Panc1 (cell line): Measurements from ENCODE around the gene CAPN3. TPM values are rescaled to one million over a fixed set of nuclear protein-coding genes. Genes with fewer than 3 reads are reported as not detected.

ENCODE experiments used
- ATAC-seq: fragments of 200-7000 bp; cut with Tn5 transposase; 2 replicates; pipeline ENCODE4 v1.9.1; 2020; ENCODE audit warnings: mild to moderate bottlenecking, moderate library complexity
- BruUV-seq: library from RNA; stranded (reverse); fragments of 400-500 nt; replicated peaks from 2 replicates; lab custom pipeline; 2021; lab: Mats Ljungman, UMichigan
- CTCF ChIA-PET: fragments of 300-600 bp; sonication (Branson Sonifier 250); formaldehyde crosslinking; loops from one replicate; lab custom pipeline; 2022; ENCODE audit warnings: antibody characterized with exemption; lab: Charles Lee
- POLR2A ChIA-PET: fragments of 300-600 bp; sonication (Branson Sonifier 250); formaldehyde crosslinking; loops from one replicate; lab custom pipeline; 2022; ENCODE audit warnings: antibody characterized with exemption; lab: Charles Lee
- DNase-seq: peaks from one replicate; pipeline ENCODE4 v3.0.0-alpha.2; 2010; ENCODE audit warnings: low read depth, low spot score
- H3K27ac ChIP-seq: 2 replicates; pipeline ENCODE4 v1.5.1; 2011; ENCODE audit warnings: mild to moderate bottlenecking, low read length, inconsistent platforms
- H3K27me3 ChIP-seq: fragments of 200-500 bp; sonication (Bioruptor generic); 2 replicates; pipeline ENCODE4 v1.6.0; 2014; ENCODE audit warnings: low read length, inconsistent platforms; ENCODE audit not compliant: control insufficient read depth, insufficient read depth
- H3K36me3 ChIP-seq: fragments of 200-500 bp; sonication (Bioruptor generic); 2 replicates; pipeline ENCODE4 v1.5.1; 2014; ENCODE audit warnings: inconsistent platforms, mild to moderate bottlenecking, low read length, moderate library complexity; ENCODE audit not compliant: control insufficient read depth, insufficient read depth
- H3K4me1 ChIP-seq: 2 replicates; pipeline ENCODE4 v1.5.1; 2011; ENCODE audit warnings: inconsistent platforms, mild to moderate bottlenecking, low read length, moderate library complexity; ENCODE audit not compliant: control insufficient read depth, insufficient read depth
- H3K4me3 ChIP-seq, 2 experiments: 2 replicates each; pipeline ENCODE4 v1.5.1; 2011 to 2012; ENCODE audit warnings: low read depth in 2 of 2, low read length in 2 of 2, mild to moderate bottlenecking in 2 of 2, inconsistent platforms in 1 of 2, moderate library complexity in 1 of 2
- H3K9me3 ChIP-seq: fragments of 200-500 bp; sonication (Bioruptor generic); 2 replicates; pipeline ENCODE4 v1.5.1; 2014; ENCODE audit warnings: low read depth, mild to moderate bottlenecking, inconsistent platforms, low read length, moderate library complexity; ENCODE audit not compliant: control insufficient read depth, insufficient read depth
- CTCF ChIP-seq: fragments of 450-650 bp; IDR thresholded peaks from 2 replicates; pipeline ENCODE4 v1.5.1; 2017; ENCODE audit warnings: mild to moderate bottlenecking
- POLR2AphosphoS5 ChIP-seq: IDR thresholded peaks from 2 replicates; pipeline ENCODE4 v1.6.1; 2012; ENCODE audit warnings: mild to moderate bottlenecking, low read depth, low read length, moderate library complexity
- REST ChIP-seq, 2 experiments: IDR thresholded peaks; 2 replicates each; pipeline ENCODE4 v1.6.1; 2011 to 2012; ENCODE audit warnings: low read depth in 2 of 2, control low read depth in 1 of 2, low read length in 1 of 2, mild to moderate bottlenecking in 1 of 2, moderate library complexity in 1 of 2; ENCODE audit not compliant: insufficient read depth in 1 of 2
- SIN3A ChIP-seq: IDR thresholded peaks from 2 replicates; pipeline ENCODE4 v1.6.1; 2012; ENCODE audit warnings: low read depth, mild to moderate bottlenecking, low read length, moderate library complexity, borderline replicate concordance; ENCODE audit not compliant: insufficient read depth
- TCF7L2 ChIP-seq: IDR thresholded peaks from 2 replicates; pipeline ENCODE4 v1.6.1; 2011; ENCODE audit warnings: mild to moderate bottlenecking, low read depth, low read length, inconsistent platforms
- in situ Hi-C: cut with HindIII; loops from 2 replicates; pipeline ENCODE4 v1.10.0; 2016; ENCODE audit warnings: low sequenced_read_pairs, low pct_unique_long_range_greater_than_20kb
- intact Hi-C: fragments of 100-400 bp; cut with micrococcal nuclease; formaldehyde crosslinking; loops from one replicate; pipeline ENCODE4 v1.10.0; 2022; ENCODE audit not compliant: unreplicated experiment
- total RNA-seq: library from RNA; stranded (reverse); gene quantifications from one replicate; pipeline ENCODE4 v1.2.1, GENCODE V29; 2021; ENCODE audit not compliant: unreplicated experiment

The CAPN3 gene
- total RNA-seq, 1 experiment from 2014 or later: 0.31 TPM

- in situ Hi-C loops: no loop called here
- CTCF ChIA-PET: no interaction called here
- intact Hi-C loops: no loop called here
- no TSS peak for BruUV-seq
- DNase-seq: no peak
- TF ChIP-seq SIN3A (no peak), CTCF (no peak), TCF7L2 (no peak), POLR2AphosphoS5 (no peak), REST (IDR thresholded peaks at IDR 0.05; ENCODE audit: insufficient read depth in 1 of 2, low read depth in 2 of 2, low read length in 1 of 2) (no peak)
- H3K27ac ChIP-seq: no peak overlapping the region
- POLR2A ChIA-PET: no interaction called here
- H3K9me3 ChIP-seq: no peaks in the 10 kb centered on the region
- no peak overlapping the region for H3K4me3 ChIP-seq
- ATAC-seq: peak; percentile 42; the same call in 1 of the 2 replicates
- no peaks in the 10 kb centered on the region for H3K27me3 ChIP-seq
- no peaks in the 10 kb centered on the region for H3K4me1 ChIP-seq
- no peaks in the 10 kb centered on the region for H3K36me3 ChIP-seq
These were observed 15.6 kb upstream of the CAPN3 start for GRCh38 chr15:42343596-42344232.

- no TSS peak for BruUV-seq
- H3K27ac ChIP-seq: no peak overlapping the region
These were observed 14.5 kb upstream of the CAPN3 start for GRCh38 chr15:42344763-42345162.

GRCh38 chr15:42345504-42345903 lies 13.8 kb upstream of the CAPN3 start:
- DNase-seq: no peak
- no peak for TF ChIP-seq TCF7L2
- no peak for TF ChIP-seq SIN3A
- no peak for TF ChIP-seq REST (IDR thresholded peaks at IDR 0.05; ENCODE audit: insufficient read depth in 1 of 2, low read depth in 2 of 2, low read length in 1 of 2)
- TF ChIP-seq POLR2AphosphoS5: no peak
- TF ChIP-seq CTCF: no peak
- no TSS peak for BruUV-seq
- no peak for ATAC-seq
- intact Hi-C loops: no loop called here
- H3K36me3 ChIP-seq: no peaks in the 10 kb centered on the region
- no peak overlapping the region for H3K27ac ChIP-seq
- H3K9me3 ChIP-seq: no peaks in the 10 kb centered on the region
- H3K27me3 ChIP-seq: no peaks in the 10 kb centered on the region
- H3K4me1 ChIP-seq: no peaks in the 10 kb centered on the region
- POLR2A ChIA-PET: interaction anchor here (0.6 kb wide), 1 partner anchor 80 kb away, joined by 3 read pairs; no protein-coding TSS in a partner anchor
- in situ Hi-C loops: no loop called here
- H3K4me3 ChIP-seq: no peak overlapping the region
- CTCF ChIA-PET: no interaction called here

More at GRCh38 chr15:42344763-42345162, 14.5 kb upstream of the CAPN3 start:
- ChIA-PET POLR2A (no interaction called here), CTCF (no interaction called here)
- Histone ChIP-seq H3K4me3 (no peak overlapping the region), H3K9me3 (no peaks in the 10 kb centered on the region), H3K4me1 (no peaks in the 10 kb centered on the region), H3K27me3 (no peaks in the 10 kb centered on the region), H3K36me3 (no peaks in the 10 kb centered on the region)
- in situ Hi-C loops: no loop called here
- ATAC-seq (no peak), DNase-seq (no peak)
- intact Hi-C loops: no loop called here
- TF ChIP-seq TCF7L2 (no peak), POLR2AphosphoS5 (no peak)
